Measurements from ENCODE around the gene MPPED2. TPM values are rescaled to one million over a fixed set of nuclear protein-coding genes. Genes with fewer than 3 reads are reported as not detected.

Gene MPPED2
- total and polyA plus RNA-seq, 3 donors from 2014 or later: 5.0 to 13.4 (median 13.1) TPM

- intact Hi-C loops (cut with DNase I; ENCODE audit: low total_unique reads): no loop called here
Measured at GRCh38 chr11:30596832-30597231, 10.7 kb upstream of the MPPED2 start.

GRCh38 chr11:30595934-30596333 is 9.8 kb upstream of the MPPED2 start:
- no peaks in the 10 kb centered on the region for H3K36me3 ChIP-seq (ENCODE audit: low read depth, missing control alignments)
- no peak overlapping the region for H3K4me3 ChIP-seq
- TF ChIP-seq POLR2A (IDR thresholded peaks at IDR 0.05): no peak
- TF ChIP-seq CTCF (IDR thresholded peaks at IDR 0.05): no peak
- H3K4me1 ChIP-seq: no peaks in the 10 kb centered on the region
- H3K27me3 ChIP-seq: no peaks in the 10 kb centered on the region
- H3K27ac ChIP-seq: no peak overlapping the region
- DNase-seq: no peak
- intact Hi-C loops (cut with DNase I; ENCODE audit: low total_unique reads): no loop called here
- no peaks in the 10 kb centered on the region for H3K9me3 ChIP-seq
- WGBS, 2 donors: 81 to 87% methylated on average over 3 of the region's 3 CpGs

More at GRCh38 chr11:30596832-30597231, 10.7 kb upstream of the MPPED2 start:
- H3K9me3 ChIP-seq: no peaks in the 10 kb centered on the region
- TF ChIP-seq CTCF (IDR thresholded peaks at IDR 0.05): no peak
- no peak for TF ChIP-seq POLR2A (IDR thresholded peaks at IDR 0.05)
- 68 to 69% methylated on average over 2 of the region's 2 CpGs for WGBS, 2 donors
- no peak for DNase-seq
- no peaks in the 10 kb centered on the region for H3K36me3 ChIP-seq (ENCODE audit: low read depth, missing control alignments)
- H3K4me1 ChIP-seq: no peaks in the 10 kb centered on the region
- no peaks in the 10 kb centered on the region for H3K27me3 ChIP-seq
- H3K4me3 ChIP-seq: no peak overlapping the region
- H3K27ac ChIP-seq: no peak overlapping the region

- 71 to 80% methylated on average over 8 of the region's 8 CpGs for WGBS, 2 donors
- Histone ChIP-seq H3K4me1 (no peaks in the 10 kb centered on the region), H3K27me3 (no peaks in the 10 kb centered on the region), H3K36me3 (ENCODE audit: low read depth, missing control alignments) (no peaks in the 10 kb centered on the region), H3K9me3 (no peaks in the 10 kb centered on the region), H3K27ac (no peak overlapping the region), H3K4me3 (no peak overlapping the region)
- intact Hi-C loops (cut with DNase I; ENCODE audit: low total_unique reads): no loop called here
- no peak for TF ChIP-seq CTCF (IDR thresholded peaks at IDR 0.05)
- no peak for TF ChIP-seq POLR2A (IDR thresholded peaks at IDR 0.05)
- no peak for DNase-seq
Measured at GRCh38 chr11:30594646-30595411, 8.7 kb upstream of the MPPED2 start.

GRCh38 chr11:30587269-30587812 is 1.2 kb upstream of the MPPED2 start:
- Histone ChIP-seq H3K27ac (no peak overlapping the region), H3K4me3 (no peak overlapping the region), H3K36me3 (ENCODE audit: low read depth, missing control alignments) (no peaks in the 10 kb centered on the region), H3K27me3 (no peaks in the 10 kb centered on the region), H3K4me1 (peaks cover 4% of the 10 kb centered on the region), H3K9me3 (no peaks in the 10 kb centered on the region)
- no peak for DNase-seq
- TF ChIP-seq CTCF (IDR thresholded peaks at IDR 0.05): no peak
- no peak for TF ChIP-seq POLR2A (IDR thresholded peaks at IDR 0.05)
- intact Hi-C loops (cut with DNase I; ENCODE audit: low total_unique reads): no loop called here
- WGBS, 2 donors: 39 to 52% methylated on average over 1 of the region's 1 CpG

- peak overlapping the region; percentile 69 to 76 for H3K4me3 ChIP-seq
- DNase-seq: peak; percentile 35
- peak overlapping the region; percentile 74 to 82 for H3K27ac ChIP-seq
- intact Hi-C loops (cut with DNase I; ENCODE audit: low total_unique reads): no loop called here
- no peaks in the 10 kb centered on the region for H3K27me3 ChIP-seq
- H3K9me3 ChIP-seq: no peaks in the 10 kb centered on the region
- 0 to 1% methylated on average over 2 to 42 of the region's 42 CpGs for WGBS, 2 donors
- TF ChIP-seq CTCF (IDR thresholded peaks at IDR 0.05) (no peak), POLR2A (IDR thresholded peaks at IDR 0.05) (no peak)
- peaks cover 4% of the 10 kb centered on the region for H3K4me1 ChIP-seq
- H3K36me3 ChIP-seq (ENCODE audit: low read depth, missing control alignments): no peaks in the 10 kb centered on the region
Measured at GRCh38 chr11:30585892-30586250, 282 bp downstream of the MPPED2 start.
